Activated CD8-positive, alpha-beta memory T cell treated with anti-CD3 and anti-CD28 coated beads for 24 hours (primary cell): ENCODE data around the gene FAM193B.

ENCODE experiments used
- DNase-seq: peaks from one replicate; pipeline ENCODE4 v3.0.0-alpha.2; 2020

Gene FAM193B

GRCh38 chr5:177483042-177483441 lies 71.3 kb downstream of the FAM193B start:
- DNase-seq, result no peak

- DNase-seq, result no peak
Observed at GRCh38 chr5:177482359-177482795, 72.0 kb downstream of the FAM193B start.

- no peak for DNase-seq
Observed at GRCh38 chr5:177479774-177480173, 74.6 kb downstream of the FAM193B start.

- DNase-seq, result peak; percentile 82
Observed at GRCh38 chr5:177478711-177479646, 75.4 kb downstream of the FAM193B start.

GRCh38 chr5:177477701-177478477 lies 76.5 kb downstream of the FAM193B start:
- no peak for DNase-seq

- DNase-seq, result no peak
Observed at GRCh38 chr5:177476531-177477233, 77.7 kb downstream of the FAM193B start.

GRCh38 chr5:177475563-177476427 lies 78.6 kb downstream of the FAM193B start:
- DNase-seq, result no peak

GRCh38 chr5:177474846-177475562 lies 79.4 kb downstream of the FAM193B start:
- DNase-seq, result no peak

GRCh38 chr5:177474002-177474476 lies 80.3 kb downstream of the FAM193B start:
- no peak for DNase-seq

GRCh38 chr5:177473443-177474001 lies 80.8 kb downstream of the FAM193B start, which contains the start of gene DBN1:
Gene DBN1 (minus strand): TSS chr5:177473634. CDS start chr5:177473521, 113 bp downstream.
- DNase-seq, result no peak

GRCh38 chr5:177472460-177473442 lies 81.6 kb downstream of the FAM193B start:
- DNase-seq, result peak; percentile 89

- DNase-seq, result no peak
Observed at GRCh38 chr5:177471610-177472356, 82.6 kb downstream of the FAM193B start.

GRCh38 chr5:177470759-177471536 lies 83.4 kb downstream of the FAM193B start:
- DNase-seq, result no peak
